AG20443 (cell line): ENCODE measurements around the gene PCK1.

Experiments
- DNase-seq: peaks from one replicate; pipeline ENCODE4 v3.0.0; 2012; ENCODE audit warnings: low spot score, mixed read lengths

Gene PCK1

DNA sequence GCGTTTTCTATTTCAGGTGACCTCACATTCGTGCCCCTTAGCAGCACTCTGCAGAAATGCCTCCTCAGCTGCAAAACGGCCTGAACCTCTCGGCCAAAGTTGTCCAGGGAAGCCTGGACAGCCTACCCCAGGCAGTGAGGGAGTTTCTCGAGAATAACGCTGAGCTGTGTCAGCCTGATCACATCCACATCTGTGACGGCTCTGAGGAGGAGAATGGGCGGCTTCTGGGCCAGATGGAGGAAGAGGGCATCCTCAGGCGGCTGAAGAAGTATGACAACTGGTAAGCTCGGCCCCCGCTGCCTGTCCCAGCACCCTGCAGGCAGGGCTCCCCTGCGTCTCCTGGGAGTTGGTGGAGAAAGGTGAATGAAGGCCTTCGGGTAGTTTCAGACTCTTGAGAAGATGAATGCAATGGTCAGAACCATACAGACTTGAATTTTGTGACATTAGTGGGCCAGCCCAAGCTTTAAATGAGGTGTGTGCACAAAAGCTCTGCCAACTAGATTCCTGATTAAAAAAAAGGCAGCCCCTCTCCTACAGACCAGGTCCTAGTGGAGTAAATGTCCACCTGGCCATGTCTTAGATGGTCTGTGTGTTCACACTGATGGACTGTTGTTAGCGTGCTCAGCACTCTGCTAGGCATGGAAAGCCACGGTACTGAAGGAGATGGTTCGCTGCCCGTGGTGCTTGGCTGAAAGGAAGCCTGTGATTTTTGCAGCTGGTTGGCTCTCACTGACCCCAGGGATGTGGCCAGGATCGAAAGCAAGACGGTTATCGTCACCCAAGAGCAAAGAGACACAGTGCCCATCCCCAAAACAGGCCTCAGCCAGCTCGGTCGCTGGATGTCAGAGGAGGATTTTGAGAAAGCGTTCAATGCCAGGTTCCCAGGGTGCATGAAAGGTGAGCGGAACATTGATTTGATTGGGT, 708 bp downstream of the PCK1 start:
- DNase-seq: no peak

- no peak for DNase-seq
These were observed 1.9 kb downstream of the PCK1 start for GRCh38 chr20:57562541-57563465.

DNA sequence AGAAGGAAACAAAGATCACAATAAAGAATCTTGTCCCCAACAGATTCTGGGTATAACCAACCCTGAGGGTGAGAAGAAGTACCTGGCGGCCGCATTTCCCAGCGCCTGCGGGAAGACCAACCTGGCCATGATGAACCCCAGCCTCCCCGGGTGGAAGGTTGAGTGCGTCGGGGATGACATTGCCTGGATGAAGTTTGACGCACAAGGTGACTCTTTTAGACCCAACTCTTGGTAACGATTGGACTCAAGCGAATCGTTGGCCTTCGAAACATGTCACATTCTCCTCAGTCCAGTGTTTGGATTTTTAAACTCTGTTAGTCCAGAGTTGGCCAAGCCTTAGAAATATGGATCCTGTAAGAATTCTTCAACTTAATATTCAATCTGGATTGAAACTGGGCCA, 2.6 kb downstream of the PCK1 start:
- no peak for DNase-seq

DNA sequence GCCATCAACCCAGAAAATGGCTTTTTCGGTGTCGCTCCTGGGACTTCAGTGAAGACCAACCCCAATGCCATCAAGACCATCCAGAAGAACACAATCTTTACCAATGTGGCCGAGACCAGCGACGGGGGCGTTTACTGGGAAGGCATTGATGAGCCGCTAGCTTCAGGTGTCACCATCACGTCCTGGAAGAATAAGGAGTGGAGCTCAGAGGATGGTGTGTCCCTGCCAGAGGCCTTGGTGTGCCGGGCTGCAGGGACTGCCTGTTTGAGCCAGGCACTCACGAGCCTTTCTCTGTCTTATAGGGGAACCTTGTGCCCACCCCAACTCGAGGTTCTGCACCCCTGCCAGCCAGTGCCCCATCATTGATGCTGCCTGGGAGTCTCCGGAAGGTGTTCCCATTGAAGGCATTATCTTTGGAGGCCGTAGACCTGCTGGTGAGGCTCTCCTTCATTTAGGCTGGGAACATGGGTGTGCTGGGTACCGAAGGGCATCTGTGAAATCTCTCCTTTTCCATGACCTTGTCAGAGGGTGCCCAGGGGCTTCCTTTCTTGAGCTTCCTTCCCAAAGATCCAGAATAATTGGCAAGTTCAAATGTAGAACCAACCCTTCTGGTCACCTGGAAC, 3.4 kb downstream of the PCK1 start:
- DNase-seq: no peak

DNA sequence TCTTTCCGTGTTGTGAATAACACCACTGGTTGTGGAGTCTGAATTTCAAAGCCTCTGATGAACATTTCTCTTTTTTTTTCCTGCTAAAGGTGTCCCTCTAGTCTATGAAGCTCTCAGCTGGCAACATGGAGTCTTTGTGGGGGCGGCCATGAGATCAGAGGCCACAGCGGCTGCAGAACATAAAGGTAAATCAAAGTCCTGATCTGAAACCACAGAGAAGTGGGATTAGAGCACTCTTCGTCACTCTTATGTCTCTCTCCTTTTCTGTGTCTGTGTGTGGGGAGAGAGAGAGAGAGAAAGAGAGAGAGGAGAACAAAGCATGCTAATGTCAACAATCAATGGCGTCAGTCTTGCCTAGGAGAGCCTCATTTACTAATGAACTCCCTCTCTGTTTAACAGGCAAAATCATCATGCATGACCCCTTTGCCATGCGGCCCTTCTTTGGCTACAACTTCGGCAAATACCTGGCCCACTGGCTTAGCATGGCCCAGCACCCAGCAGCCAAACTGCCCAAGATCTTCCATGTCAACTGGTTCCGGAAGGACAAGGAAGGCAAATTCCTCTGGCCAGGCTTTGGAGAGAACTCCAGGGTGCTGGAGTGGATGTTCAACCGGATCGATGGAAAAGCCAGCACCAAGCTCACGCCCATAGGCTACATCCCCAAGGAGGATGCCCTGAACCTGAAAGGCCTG, 4.2 kb downstream of the PCK1 start:
- DNase-seq: no peak

GRCh38 chr20:57566399-57566798, 5.5 kb downstream of the PCK1 start:
- DNase-seq: no peak

DNA sequence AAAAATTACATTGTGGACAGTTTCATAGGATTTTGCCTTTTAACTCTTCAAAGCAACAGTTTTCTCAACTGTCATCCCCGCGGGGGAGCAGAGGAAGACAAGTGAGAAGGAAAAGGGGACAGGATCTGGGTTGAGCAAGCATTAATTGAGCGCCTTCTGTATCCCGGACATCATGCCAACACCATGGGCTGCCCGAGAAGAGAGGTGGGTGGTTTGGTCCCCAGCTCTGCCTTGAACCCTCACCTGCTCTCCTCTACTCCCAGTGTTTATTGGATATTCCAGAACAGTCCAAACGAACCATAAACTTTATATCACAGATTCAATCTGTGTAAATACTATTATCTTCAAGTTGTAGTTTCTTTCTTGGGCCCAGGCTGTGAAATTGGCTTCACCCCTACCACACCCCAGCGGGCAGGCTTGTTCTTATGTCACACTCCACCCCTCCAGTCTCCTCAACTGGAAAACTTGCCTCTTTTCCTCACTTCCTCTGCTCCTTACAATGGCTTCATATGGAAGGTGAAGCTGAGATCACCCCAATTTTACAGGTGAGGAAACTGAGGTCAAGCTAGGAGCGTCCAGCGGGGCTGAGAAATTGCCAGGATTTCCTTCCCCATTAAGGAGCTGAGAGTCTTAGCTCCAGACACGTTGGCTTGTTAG, 6.0 kb downstream of the PCK1 start:
- DNase-seq: no peak

GRCh38 chr20:57567471-57568079, 6.7 kb downstream of the PCK1 start:
- DNase-seq: no peak

GRCh38 chr20:57568088-57568896, 7.4 kb downstream of the PCK1 start:
- DNase-seq: no peak

DNA sequence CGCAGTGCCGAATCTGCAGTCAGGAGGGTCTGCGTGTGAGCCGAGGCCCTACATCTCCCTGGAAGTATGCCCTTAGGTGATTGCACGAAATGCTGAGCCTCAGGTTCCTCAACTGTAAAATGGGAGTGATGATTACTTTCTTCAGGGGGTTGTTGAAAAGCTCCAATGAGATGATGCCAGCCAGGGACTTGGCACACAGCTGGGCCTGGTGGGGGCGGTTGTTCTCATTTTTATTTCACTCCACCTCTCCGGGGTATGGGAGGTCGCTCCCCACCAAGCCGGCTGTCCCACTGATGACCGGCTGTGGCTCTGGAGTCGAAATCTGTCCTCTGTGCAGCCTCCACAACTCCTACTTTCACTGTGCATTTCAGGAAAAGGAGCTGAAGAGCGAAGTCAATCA, 8.1 kb downstream of the PCK1 start:
- no peak for DNase-seq

- no peak for DNase-seq
These were observed 9.4 kb downstream of the PCK1 start for GRCh38 chr20:57570145-57570850.

GRCh38 chr20:57570920-57571319, 10.0 kb downstream of the PCK1 start:
- no peak for DNase-seq

DNA sequence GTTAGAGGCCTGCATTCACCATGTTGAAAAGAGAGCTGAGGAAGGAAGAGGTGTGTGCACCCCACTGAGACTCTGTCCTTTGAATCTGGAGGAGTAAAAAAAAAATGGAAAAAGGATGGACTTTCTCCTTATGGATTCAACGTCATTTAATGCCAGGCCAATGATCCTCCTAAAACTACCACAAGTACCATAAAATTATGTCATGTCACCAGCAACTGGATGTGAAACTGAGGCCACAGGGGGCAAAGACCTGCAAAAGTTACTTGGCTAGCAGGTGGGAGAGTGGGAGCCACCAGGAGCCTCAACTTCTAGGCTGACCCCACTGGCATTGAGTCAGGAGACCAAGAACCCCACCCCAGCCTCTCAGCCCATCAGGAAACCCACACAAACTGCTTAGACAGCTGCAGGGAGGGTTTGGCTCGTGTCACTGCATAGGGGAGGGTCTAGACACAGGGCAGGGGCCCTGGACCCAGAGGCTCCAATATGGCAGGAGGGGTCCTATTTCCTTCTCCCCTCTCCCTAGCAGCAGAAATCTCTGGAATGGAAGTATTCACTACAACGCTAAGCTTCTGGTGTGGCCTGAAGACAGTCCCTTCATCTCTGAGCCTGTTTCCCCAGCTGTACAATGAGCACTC, 11.0 kb downstream of the PCK1 start:
- no peak for DNase-seq

- DNase-seq: no peak
These were observed 12.3 kb downstream of the PCK1 start for GRCh38 chr20:57573242-57573641.

DNA sequence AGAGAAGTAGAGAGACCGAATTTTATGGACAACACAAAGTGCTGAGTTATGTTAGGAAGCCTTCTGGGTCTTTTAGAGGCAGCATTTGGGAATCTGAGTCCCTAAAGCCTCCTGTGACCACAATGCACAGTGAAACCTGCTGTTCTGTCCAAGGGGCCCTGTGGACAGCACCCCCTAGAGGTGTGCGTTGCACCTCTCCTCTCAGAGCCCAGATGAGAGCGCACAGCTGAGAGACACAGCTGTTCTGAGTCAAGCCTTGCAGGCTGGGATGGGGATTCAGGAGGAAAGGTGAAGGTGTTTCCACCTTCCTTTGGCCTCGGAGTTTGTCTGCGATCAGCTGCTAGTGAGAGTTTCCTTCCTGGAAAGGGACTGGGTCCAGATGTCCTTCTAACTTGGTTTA, 13.0 kb downstream of the PCK1 start:
- DNase-seq: no peak

DNA sequence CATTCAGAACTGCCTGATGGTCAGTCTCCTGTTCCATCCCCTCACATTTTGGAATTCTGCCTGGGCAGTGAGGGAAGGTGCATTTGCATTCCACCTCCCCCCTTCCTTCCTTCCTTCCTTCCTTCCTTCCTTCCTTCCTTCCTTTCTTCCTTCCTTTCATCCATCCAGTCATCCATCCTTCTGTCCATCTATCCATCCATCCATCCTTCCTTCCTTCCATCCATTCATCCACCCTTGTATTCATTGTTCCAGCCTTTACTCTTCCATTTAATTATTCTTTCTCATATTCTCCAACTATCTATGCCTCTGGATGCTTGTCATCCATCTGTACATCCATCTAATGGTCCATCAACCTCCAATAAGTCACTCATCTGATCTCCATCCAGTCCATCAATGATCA, 14.0 kb downstream of the PCK1 start:
- DNase-seq: no peak

- no peak for DNase-seq
These were observed 15.1 kb downstream of the PCK1 start for GRCh38 chr20:57576002-57576401.

GRCh38 chr20:57576617-57577550, 16.0 kb downstream of the PCK1 start:
- DNase-seq: no peak
